Activated B cell treated with CpG ODN at 0.5 μM for 24 hours (primary cell): ENCODE results near the gene BCOR. TPM values are rescaled to one million over a fixed set of nuclear protein-coding genes. Genes with fewer than 3 reads are reported as not detected.

Experiments
- ATAC-seq: fragments of 200-7000 bp; cut with Tn5 transposase; one replicate; pipeline ENCODE4 v1.10.0; 2021; ENCODE audit warnings: low read depth, mild to moderate bottlenecking, moderate library complexity
- CTCF ChIA-PET: fragments of 350-600 bp; sonication (Branson Sonifier 250); formaldehyde crosslinking; loops from one replicate; lab custom pipeline; 2021; ENCODE audit warnings: antibody characterized with exemption; lab: Charles Lee
- POLR2A ChIA-PET: fragments of 350-600 bp; sonication (Branson Sonifier 250); formaldehyde crosslinking; loops from one replicate; lab custom pipeline; 2021; ENCODE audit warnings: antibody characterized with exemption; lab: Charles Lee
- DNase-seq: peaks from one replicate; pipeline ENCODE4 v3.0.0; 2022
- H3K27ac Mint-ChIP-seq: one replicate; pipeline ENCODE4 v1.8.0; 2020; ENCODE audit warnings: mixed read lengths
- H3K27me3 Mint-ChIP-seq: one replicate; pipeline ENCODE4 v1.8.0; 2021; ENCODE audit warnings: mixed read lengths
- H3K36me3 Mint-ChIP-seq: one replicate; pipeline ENCODE4 v1.8.0; 2021; ENCODE audit warnings: low read depth, mixed read lengths
- H3K4me1 Mint-ChIP-seq: one replicate; pipeline ENCODE4 v1.8.0; 2021; ENCODE audit warnings: mixed read lengths
- H3K4me3 Mint-ChIP-seq: one replicate; pipeline ENCODE4 v1.8.0; 2020; ENCODE audit warnings: mild to moderate bottlenecking, mixed read lengths
- H3K9me3 Mint-ChIP-seq: one replicate; pipeline ENCODE4 v1.8.0; 2020; ENCODE audit warnings: mixed read lengths
- intact Hi-C: fragments of 100-400 bp; cut with micrococcal nuclease; formaldehyde crosslinking; loops from one replicate; pipeline ENCODE4 v1.15.1; 2024
- total RNA-seq: library from RNA; stranded (reverse); gene quantifications from 2 replicates; pipeline ENCODE4 v1.2.3, GENCODE V29; 2022
- TF ChIP-seq, protein P1 (sequence below): fragments of 200-600 bp; IDR thresholded peaks from one replicate; pipeline ENCODE4 v1.8.0; 2022; ENCODE audit warnings: antibody characterized with exemption, mild to moderate bottlenecking

BCOR gene
- total RNA-seq, 1 donor from 2014 or later: 59.3 TPM

DNA sequence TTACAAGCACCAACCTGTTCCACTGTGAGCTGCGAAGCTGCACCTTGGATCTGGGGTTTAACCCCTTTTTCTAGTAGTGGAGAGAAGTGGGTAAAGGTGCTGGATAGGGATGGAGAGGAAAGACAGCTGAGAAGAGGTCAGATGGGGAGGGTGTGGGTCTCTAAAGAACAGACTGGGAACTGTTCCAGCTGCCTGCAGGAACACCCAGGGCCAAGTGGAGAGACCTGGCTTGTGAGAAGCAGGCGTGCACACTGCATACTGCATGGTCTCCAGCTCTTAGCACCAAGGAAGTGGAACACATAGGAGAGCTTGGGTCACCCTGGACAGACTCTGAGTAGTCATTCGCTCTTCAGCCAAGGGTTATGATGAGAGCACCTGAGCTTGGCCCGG lies 16.1 kb downstream of the BCOR start:
- H3K4me3 Mint-ChIP-seq: no peak overlapping the region
- intact Hi-C loops: no loop called here
- TF ChIP-seq, protein P1, sequence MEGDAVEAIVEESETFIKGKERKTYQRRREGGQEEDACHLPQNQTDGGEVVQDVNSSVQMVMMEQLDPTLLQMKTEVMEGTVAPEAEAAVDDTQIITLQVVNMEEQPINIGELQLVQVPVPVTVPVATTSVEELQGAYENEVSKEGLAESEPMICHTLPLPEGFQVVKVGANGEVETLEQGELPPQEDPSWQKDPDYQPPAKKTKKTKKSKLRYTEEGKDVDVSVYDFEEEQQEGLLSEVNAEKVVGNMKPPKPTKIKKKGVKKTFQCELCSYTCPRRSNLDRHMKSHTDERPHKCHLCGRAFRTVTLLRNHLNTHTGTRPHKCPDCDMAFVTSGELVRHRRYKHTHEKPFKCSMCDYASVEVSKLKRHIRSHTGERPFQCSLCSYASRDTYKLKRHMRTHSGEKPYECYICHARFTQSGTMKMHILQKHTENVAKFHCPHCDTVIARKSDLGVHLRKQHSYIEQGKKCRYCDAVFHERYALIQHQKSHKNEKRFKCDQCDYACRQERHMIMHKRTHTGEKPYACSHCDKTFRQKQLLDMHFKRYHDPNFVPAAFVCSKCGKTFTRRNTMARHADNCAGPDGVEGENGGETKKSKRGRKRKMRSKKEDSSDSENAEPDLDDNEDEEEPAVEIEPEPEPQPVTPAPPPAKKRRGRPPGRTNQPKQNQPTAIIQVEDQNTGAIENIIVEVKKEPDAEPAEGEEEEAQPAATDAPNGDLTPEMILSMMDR: no peak
- ChIA-PET POLR2A (interaction anchor here (0.6 to 1.1 kb wide), 4 partner anchors 14 to 71 kb away, joined by 3 to 4 read pairs (median 3); no protein-coding TSS in a partner anchor), CTCF (no interaction called here)
- H3K9me3 Mint-ChIP-seq: no peaks in the 10 kb centered on the region
- H3K27ac Mint-ChIP-seq: peak overlapping the region; percentile 18
- H3K27me3 Mint-ChIP-seq: no peaks in the 10 kb centered on the region
- ATAC-seq (no peak), DNase-seq (no peak)
- H3K4me1 Mint-ChIP-seq: peaks cover 40% of the 10 kb centered on the region
- H3K36me3 Mint-ChIP-seq: peaks cover 22% of the 10 kb centered on the region

DNA sequence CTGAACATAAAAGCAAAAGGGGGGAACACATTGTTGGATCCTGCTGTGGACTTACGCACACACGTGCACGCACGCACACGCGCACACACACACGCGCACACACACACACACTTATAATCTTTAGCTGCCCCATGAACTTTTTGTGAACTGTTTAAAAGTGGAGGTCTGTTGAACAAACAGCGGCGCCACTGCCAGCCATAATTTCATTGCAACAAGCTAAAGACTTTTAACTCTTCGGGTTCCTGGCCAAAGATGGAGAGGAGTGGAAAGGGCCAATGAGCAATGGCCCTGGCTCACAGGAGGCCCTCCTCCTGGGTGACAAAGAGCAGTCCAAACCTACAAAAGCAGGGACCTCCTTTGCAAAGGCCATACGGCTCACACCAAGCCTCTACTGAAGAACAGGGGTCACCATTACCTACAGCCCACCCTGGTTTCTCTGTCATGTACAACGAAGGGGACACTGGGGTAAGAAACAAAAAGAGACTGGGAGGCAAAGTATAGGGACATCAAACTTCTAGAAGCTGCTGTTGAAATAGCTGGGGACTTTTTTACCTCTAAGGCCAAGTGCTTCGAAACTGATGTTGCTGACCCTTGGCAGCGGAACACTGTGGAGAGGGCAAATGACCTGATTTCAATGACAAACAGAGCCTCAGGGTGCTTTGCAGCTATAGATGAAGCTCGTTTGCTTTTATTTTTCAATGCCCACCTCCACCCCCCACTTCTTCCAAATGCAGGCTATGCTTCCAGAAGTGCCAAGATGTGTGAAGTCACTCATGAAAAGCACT lies 16.7 kb downstream of the BCOR start:
- Mint-ChIP-seq H3K27ac (no peak overlapping the region), H3K36me3 (peaks cover 22% of the 10 kb centered on the region), H3K27me3 (no peaks in the 10 kb centered on the region), H3K9me3 (no peaks in the 10 kb centered on the region), H3K4me1 (peaks cover 38% of the 10 kb centered on the region), H3K4me3 (no peak overlapping the region)
- TF ChIP-seq, protein P1: no peak
- CTCF ChIA-PET: interaction anchor here (0.6 kb wide), 1 partner anchor 336 kb away, joined by 3 read pairs; no protein-coding TSS in a partner anchor
- intact Hi-C loops: no loop called here
- no peak for DNase-seq
- POLR2A ChIA-PET: interaction anchor here (0.6 to 1.1 kb wide), 3 partner anchors 16 to 71 kb away, joined by 3 to 4 read pairs (median 3); no protein-coding TSS in a partner anchor
- no peak for ATAC-seq

DNA sequence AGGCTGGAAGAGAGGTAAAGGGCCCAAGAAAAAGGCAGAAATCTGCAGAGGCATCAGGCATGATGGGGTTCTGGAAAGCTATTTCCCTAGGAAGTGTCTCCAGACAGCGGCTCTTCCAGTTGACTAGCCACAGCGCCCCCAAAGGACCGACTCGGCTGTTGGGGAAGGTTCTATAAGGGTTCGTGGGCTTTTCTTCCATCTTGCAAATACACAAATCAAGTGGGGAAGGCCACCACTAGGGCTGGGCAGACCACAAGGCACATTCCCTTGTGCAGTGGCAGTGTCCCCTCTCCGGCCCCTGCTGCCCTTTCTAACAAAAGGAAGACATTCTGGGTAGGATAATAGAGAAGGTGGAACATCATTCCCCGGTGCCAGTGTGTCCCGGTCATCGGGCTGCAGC lies 18.2 kb downstream of the BCOR start:
- H3K27ac Mint-ChIP-seq: no peak overlapping the region

GRCh38 chrX:40078489-40079227 lies 19.1 kb downstream of the BCOR start:
- ChIA-PET CTCF (no interaction called here), POLR2A (interaction anchor here (0.6 kb wide), 1 partner anchor 75 kb away, joined by 3 read pairs; no protein-coding TSS in a partner anchor)
- no peaks in the 10 kb centered on the region for H3K27me3 Mint-ChIP-seq
- no peak overlapping the region for H3K27ac Mint-ChIP-seq
- intact Hi-C loops: no loop called here
- H3K9me3 Mint-ChIP-seq: no peaks in the 10 kb centered on the region
- TF ChIP-seq, protein P1: no peak
- no peak overlapping the region for H3K4me3 Mint-ChIP-seq
- H3K4me1 Mint-ChIP-seq: peaks cover 19% of the 10 kb centered on the region
- peaks cover 43% of the 10 kb centered on the region for H3K36me3 Mint-ChIP-seq
- DNase-seq (no peak), ATAC-seq (no peak)

More for the DNA sequence above, 18.2 kb downstream of the BCOR start:
- no peak for ATAC-seq
- peaks cover 27% of the 10 kb centered on the region for H3K4me1 Mint-ChIP-seq
- intact Hi-C loops: no loop called here
- TF ChIP-seq, protein P1: no peak
- ChIA-PET CTCF (no interaction called here), POLR2A (interaction anchor here (0.6 kb wide), 1 partner anchor 74 kb away, joined by 3 read pairs; no protein-coding TSS in a partner anchor)
- H3K36me3 Mint-ChIP-seq: peaks cover 35% of the 10 kb centered on the region
- DNase-seq: no peak
- H3K4me3 Mint-ChIP-seq: no peak overlapping the region
- no peaks in the 10 kb centered on the region for H3K27me3 Mint-ChIP-seq
- H3K9me3 Mint-ChIP-seq: no peaks in the 10 kb centered on the region

- Mint-ChIP-seq H3K27me3 (no peaks in the 10 kb centered on the region), H3K27ac (no peak overlapping the region), H3K4me3 (no peak overlapping the region), H3K9me3 (no peaks in the 10 kb centered on the region), H3K4me1 (peaks cover 19% of the 10 kb centered on the region), H3K36me3 (peaks cover 50% of the 10 kb centered on the region)
- intact Hi-C loops: no loop called here
- TF ChIP-seq, protein P1: no peak
- ATAC-seq (no peak), DNase-seq (no peak)
- POLR2A ChIA-PET: no interaction called here
- CTCF ChIA-PET: no interaction called here
Observed at GRCh38 chrX:40077906-40078305, 19.9 kb downstream of the BCOR start.
